Stimulated activated CD8-positive, alpha-beta memory T cell treated with anti-CD3 and anti-CD28 coated beads, Interleukin-12 subunit alpha, Interleukin-12 subunit beta, amount 100 ng/mL, for 1 hour (primary cell): ENCODE data around the gene QSOX2.

Experiments used
- DNase-seq: peaks from one replicate; pipeline ENCODE4 v3.0.0-alpha.2; 2020; ENCODE audit warnings: low read depth

Gene QSOX2

DNA sequence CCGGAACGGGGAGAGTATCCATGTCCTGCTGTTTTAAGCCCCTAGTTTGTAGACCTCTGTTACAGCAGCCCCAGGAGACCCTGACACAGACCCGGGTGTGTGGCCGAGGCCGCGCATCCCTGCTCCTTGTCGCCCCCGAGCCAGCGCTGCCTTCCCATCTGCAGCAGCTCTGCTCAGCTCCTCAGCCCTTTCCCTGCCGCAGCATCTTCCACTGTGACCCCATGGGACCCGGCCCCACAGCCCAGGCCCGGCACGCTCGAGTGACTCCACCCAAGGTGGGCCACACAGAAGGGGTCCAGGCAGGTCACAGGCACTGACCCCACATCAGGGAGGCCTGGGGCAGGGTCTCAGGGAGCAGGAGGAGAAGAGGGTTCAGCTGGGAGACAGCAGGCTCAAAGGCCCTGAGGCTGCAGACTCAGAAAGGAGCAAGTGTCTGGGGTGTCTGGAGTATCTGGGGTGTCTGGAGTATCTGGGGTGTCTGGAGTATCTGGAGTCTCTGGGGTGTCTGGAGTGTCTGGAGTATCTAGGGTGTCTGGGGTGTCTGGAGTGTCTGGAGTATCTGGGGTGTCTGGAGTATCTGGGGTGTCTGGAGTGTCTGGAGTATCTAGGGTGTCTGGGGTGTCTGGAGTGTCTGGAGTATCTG, 71.8 kb downstream of the QSOX2 start:
- DNase-seq = no peak

DNA sequence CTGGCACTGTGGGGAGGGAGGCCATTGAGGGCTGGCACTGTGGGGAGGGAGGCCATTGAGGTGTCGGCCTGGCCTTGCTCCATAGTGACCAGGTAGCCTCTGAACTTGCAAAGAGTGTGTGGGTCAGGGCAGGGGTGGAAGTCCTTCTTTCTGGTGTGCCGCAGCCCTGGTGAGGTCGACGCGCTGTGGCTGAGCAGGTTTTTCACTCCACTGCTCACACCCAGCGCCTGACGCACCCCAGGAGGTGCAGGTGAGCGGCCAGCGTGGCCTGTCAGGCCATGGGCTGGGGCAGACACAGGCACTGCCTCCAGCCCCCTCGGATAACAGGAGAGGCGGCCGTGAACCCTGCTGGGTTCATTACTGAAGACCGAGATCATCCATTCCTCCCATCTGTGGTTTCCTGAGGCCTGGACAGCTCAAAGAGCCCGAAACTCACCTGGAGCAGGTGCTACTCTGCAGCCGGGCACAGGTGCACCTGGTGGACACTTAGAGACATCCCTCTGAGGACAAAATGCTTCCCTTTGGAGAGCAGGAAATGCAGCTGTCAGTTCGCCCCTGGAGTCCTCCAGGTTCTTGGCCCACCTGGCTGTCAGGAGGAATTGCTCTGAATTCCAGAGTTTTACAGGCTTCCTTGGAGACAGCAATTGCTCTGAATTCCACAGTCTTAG, 73.1 kb downstream of the QSOX2 start:
- DNase-seq = no peak

DNA sequence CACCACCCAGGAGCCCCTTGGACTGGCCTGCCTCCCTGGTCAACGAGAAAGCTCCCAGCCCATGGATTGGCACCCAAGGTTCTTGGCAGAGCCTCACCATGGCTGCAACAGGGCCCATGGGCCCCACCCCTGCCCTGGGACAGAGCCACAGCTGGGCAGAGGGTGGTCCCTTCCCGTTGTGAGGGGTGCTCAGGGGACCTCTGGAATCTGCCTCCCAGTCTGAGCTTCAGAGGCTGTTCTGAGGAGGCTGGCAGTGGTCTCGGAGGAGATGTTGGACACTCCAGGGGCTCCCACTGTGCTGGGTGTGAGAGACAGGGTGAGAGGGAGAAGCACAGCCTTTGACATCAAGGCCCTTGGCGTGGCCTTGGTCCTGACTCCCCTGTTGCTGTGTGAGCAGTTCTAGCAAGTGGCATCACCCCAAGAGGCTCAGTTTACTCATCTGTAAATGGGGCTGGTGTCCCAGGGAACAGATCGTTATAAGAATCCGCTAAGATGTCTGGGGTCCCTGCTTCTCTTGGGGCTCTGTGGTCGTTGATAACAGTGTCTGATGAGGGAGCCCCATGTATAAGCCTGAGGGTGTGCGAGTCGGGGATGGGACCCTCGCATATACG, 73.7 kb downstream of the QSOX2 start:
- DNase-seq = no peak

DNA sequence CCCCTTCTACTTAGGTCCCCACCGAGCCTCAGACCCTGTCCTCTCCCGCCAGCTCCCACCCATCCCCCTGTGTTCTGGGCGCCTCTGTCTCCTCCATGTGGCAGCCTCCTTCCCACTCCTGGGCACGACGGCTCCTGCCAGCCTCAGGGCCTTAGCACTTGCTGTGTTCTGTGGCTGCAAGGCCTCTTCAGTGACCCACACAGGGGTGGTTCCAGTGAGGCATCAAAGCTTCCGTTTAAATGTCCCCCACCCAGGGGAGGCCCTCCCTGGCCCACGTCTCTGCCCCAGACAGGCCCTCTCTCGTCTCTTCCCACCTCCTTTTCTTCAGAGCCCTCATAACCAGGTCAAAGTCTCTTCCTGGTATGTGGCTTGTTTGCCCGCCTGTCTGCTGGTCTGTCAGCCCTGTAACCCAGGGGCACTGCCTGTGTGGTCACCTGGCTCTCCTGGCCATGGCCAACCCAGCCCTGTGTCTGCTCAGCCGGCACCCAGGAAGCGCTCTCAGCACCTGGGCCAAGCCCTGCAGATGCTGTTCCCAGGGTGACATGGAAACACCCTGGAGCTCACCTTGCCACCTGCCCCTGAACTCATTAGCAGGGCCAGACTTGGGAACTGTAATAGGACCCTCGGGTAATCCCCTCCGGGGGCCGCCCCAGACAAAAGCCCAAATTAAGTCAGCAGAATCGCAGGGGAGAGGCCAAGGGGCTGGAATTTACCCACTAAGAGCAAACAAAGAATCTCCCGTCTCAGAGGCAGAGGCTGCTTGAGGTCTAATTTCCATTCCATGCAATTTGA, 74.4 kb downstream of the QSOX2 start:
- DNase-seq = no peak

DNA sequence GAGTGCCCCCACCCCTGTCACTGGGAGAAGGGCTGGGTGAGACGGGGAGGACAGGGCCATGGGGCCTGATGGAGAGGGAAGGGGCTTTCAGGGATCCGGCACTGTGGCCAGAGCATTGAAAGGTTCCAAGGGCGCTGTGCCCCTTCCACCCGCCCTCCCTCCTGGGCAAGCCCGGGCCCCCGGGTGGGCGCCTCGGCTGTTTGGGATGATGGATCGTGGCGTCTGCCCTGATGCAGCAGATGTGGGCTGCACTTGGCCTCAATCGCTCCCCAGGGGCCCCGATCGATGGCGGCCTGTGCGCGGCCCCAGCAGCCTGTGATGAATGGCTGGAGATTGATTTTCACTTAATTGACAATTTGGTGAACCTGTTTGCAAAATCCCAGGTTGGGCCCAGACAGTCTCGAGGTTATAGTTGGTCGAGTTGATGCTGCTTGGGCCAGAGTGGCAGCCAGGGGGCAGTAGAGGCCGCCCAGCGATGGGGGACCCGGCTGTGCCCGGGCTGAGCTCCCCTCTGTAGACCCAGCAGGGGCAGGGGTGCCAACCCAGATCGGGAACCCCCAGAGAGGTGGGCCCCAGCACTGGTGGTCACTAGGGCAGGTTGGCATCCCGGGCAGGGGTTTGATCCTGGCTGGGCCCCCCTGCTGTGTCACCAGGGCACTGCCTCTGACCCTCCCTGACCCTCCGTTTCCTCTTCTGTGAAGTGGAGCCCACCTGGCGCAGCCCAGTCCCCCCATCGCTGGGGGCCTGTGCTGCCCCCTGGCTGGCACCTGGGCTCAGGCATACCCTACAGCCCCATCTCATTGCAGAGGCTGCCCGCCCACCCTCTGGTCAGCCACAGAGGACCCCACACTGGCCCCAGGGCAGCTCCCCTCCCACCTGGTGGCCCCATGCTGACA, 75.4 kb downstream of the QSOX2 start:
- peak; percentile 6 for DNase-seq

DNA sequence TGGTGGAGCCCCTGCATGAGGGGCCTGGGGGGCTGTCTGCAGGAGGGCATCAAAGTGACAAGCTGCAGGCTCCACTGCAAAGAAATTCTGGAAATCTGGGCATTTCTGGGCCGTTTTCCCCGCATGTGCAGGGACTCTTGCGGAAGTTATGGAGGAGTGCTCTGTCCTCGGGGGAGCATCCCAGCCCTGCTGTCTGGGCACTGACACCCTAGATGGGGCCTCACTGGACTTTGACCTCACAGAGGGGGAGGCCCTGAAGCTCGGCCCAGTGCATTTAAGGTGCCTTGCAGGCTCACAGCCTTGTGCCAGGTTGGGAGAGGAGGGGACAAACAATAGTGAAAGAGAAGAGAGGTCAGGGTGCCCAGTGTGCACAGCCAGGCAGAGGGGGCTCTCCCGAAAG, 76.1 kb downstream of the QSOX2 start:
- DNase-seq = no peak

DNA sequence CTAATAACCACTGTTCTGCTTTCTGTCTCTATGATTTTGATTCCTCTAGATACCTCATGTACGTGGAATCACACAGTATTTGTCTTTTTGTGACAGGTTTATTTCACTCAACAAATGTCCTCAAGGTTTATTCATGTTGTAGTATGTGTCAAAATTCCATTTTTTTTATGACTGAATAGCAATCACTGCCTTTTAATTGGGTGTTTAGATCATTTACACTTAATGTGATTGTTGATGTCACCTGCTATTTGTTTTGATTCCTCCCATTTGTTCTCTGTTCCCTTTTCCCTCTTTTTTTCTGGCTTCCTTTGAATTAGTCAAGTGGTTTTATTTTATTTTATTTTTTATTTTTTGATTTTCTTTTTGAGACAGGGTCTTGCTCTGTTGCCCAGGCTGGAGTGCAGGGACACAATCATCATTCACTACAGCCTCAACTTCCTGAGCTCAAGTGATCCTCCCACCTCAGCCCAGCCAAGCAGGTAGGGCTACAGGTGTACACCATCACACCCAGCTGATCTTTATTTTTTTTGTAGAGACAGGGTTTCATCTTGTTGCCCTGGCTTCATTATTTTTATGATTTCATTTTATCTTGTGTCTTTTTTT, 82.3 kb downstream of the QSOX2 start:
- no peak for DNase-seq

DNA sequence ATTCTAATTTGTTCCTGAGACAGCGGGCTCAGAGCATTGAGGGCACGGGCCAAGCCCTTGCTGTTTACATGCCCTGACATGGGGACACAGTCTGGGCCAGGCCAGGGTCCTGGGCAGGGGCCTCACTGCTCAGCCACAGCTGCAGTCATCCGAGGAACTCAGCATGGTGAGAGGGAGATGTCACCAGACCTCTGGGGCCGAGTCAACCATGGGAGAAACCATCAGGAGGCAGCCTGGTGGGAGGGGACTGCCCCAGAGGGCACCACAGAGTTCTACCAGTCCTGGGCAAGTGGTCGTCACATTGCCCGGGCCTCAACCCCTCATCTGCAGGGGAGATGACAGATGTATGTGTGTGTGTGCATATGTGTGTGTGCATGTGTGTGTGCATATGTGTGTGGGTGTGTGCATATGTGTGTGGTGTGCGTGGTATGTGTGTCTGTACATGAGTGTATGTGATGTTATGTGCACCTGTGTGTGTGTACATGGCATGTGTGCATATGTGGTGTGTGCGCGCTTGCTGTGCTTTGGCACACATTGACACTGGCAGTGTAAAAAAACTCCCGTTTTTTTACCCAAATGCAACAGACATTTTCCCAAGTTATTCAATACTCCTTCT, 84.5 kb downstream of the QSOX2 start:
- no peak for DNase-seq

DNA sequence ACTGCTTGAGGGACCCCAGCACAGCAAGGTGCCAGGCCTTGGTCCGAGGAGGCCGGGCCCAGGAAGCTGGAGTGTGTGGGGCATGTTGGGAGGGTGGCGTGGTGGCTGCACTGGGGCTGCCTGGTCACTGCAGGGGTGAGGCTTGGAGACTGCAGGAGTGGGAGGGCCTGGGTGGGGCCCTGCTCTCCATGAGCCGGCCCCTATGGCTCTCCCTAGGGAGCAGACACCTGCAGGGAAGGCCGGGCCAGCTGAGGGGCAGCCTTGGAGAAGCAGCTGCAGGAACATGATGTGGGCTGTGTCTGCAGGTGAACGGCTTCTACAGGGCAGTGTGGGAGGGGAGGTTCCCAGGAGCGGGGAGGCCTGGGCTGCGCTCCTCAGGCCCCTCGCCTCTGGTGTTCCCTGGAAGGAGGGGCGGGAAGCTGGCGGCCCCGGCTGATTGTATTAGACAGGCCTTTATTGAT, 85.2 kb downstream of the QSOX2 start:
- no peak for DNase-seq

DNA sequence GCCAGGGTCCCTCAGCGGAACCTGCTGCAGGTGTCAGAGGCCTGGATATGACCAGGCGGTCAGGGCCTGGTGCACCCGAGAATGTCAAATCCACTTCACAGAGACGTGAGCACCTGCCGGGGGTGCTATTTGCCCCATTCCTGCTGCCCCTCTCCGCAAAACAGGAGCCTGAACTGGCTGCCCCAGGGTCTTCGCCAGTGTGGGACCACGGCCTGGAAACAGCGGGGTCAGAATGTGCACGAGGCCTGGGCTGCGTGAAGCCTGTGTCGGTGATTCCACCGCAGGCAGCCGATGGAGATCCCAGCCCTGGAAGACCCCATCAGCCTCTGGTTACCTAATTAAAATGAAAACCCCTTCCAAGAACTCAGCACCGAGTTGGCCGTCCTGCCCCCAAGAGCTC, 85.8 kb downstream of the QSOX2 start:
- DNase-seq = no peak

DNA sequence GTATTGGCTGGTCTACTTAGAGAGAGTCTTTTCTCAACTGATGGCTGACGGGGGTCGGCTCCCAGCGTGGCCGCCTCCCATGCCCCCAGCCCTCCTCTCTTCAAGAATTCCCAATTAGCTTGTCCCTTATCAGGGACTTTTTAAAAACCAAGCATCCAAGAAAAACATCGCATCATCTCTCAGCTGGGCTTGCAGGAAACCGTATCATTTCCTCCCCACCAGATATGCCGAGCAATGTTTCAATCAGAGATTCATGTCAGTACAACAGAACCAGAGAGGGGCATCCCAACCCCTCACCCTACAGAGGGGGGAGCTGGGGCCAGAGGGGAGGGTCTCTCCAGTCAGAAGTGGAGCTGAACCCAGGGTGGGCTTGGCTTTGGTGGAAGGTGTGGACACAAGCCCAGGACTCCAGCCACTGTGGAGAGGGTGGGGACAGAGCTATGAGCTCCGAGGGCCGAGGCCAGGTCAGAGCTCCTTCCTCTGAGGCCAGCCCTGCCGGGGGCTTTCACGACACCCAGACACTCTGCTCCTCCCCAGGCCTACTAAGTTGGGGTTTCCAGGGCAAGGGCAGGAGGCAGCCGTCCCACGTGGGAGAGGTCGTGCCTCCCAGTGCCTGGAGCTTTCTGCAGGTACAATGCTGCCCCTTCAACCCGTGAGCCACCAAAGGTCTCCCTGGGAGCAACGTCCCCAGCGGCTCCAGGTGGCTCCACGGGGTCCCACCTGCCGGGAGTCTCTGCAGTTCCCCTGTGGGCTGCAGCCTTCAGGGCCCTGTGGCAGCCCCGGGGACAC, 87.9 kb downstream of the QSOX2 start:
- no peak for DNase-seq
